Testis (tissue), 3 donors: ENCODE data around the gene MRO. TPM values are rescaled to one million over a fixed set of nuclear protein-coding genes. Genes with fewer than 3 reads are reported as not detected.

Experiments
- DNase-seq: peaks from one replicate; pipeline ENCODE4 v3.0.0-alpha.2; 2019
- H3K27ac ChIP-seq, 2 donors: fragments of 200-600 bp; sonication (generic); one replicate each; pipeline ENCODE4 v1.5.1; 2019
- H3K27me3 ChIP-seq: fragments of 200-600 bp; sonication (generic); one replicate; pipeline ENCODE4 v1.5.1; 2019
- H3K36me3 ChIP-seq: fragments of 200-600 bp; sonication (generic); one replicate; pipeline ENCODE4 v1.5.1; 2017; ENCODE audit warnings: low read depth; ENCODE audit errors: missing control alignments
- H3K4me1 ChIP-seq: fragments of 200-600 bp; sonication (generic); one replicate; pipeline ENCODE4 v1.5.1; 2019
- H3K4me3 ChIP-seq, 2 donors: fragments of 200-600 bp; sonication (generic); one replicate each; pipeline ENCODE4 v1.5.1; 2017 to 2019
- H3K9me3 ChIP-seq: fragments of 200-600 bp; sonication (generic); one replicate; pipeline ENCODE4 v1.5.1; 2017
- CTCF ChIP-seq, 3 experiments: fragments of 450-650 bp in 2 of 3; fragments of 200-600 bp in 1 of 3; sonication (generic) in 1 of 3; IDR thresholded peaks; one replicate each; pipeline ENCODE4 v1.5.1; 2016 to 2019; ENCODE audit warnings: antibody characterized with exemption in 3 of 3, mild to moderate bottlenecking in 2 of 3, moderate library complexity in 1 of 3
- POLR2A ChIP-seq: fragments of 450-650 bp; IDR thresholded peaks from one replicate; pipeline ENCODE4 v1.6.1; 2017; ENCODE audit warnings: antibody characterized with exemption, mild to moderate bottlenecking, moderate library complexity
- WGBS, 2 donors: methylation state at CpG; one replicate each; pipeline ENCODE4 v1.1.5; 2018; 5-methylcytosine and 5-hydroxymethylcytosine counted together
- intact Hi-C: fragments of 100-400 bp; cut with DNase I; formaldehyde crosslinking; loops from one replicate; pipeline ENCODE4 v1.15.1; 2023; ENCODE audit warnings: low total_unique reads
- polyA plus RNA-seq: library from polyadenylated mRNA; stranded (reverse); fragments of 350-450 nt; fragmentation: Illumina TruSeq; extraction: RNeasy Lipid Tissue Mini Kit (QIAGEN cat#74804); gene quantifications from one replicate; pipeline ENCODE4 v1.2.3, GENCODE V29; 2014; ENCODE audit warnings: low read depth, low replicate concordance; ENCODE audit not compliant: insufficient read depth
- total RNA-seq, 2 donors: library from RNA; depleted of rRNA; stranded (reverse); fragments of >200 nt; gene quantifications; one replicate each; pipeline ENCODE4 v1.2.3, GENCODE V29; 2016

MRO gene
- total and polyA plus RNA-seq, 3 donors from 2014 or later, result 87.4 to 134 (median 92.8) TPM

GRCh38 chr18:50749945-50750344 lies 69.9 kb downstream of the MRO start:
- 72 to 75% methylated on average over 4 of the region's 4 CpGs for WGBS, 2 donors
- H3K4me3 ChIP-seq, result no peak overlapping the region
- H3K27me3 ChIP-seq, result no peaks in the 10 kb centered on the region
- TF ChIP-seq POLR2A (no peak), CTCF (IDR thresholded peaks at IDR 0.05) (no peak)
- H3K27ac ChIP-seq, result no peak overlapping the region
- no peaks in the 10 kb centered on the region for H3K4me1 ChIP-seq
- H3K36me3 ChIP-seq, result no peaks in the 10 kb centered on the region
- no peak for DNase-seq
- intact Hi-C loops, result no loop called here
- no peaks in the 10 kb centered on the region for H3K9me3 ChIP-seq

- Histone ChIP-seq H3K4me3 (no peak overlapping the region), H3K4me1 (no peaks in the 10 kb centered on the region), H3K9me3 (no peaks in the 10 kb centered on the region), H3K36me3 (no peaks in the 10 kb centered on the region), H3K27me3 (no peaks in the 10 kb centered on the region), H3K27ac (no peak overlapping the region)
- no peak for DNase-seq
- no peak for TF ChIP-seq CTCF (IDR thresholded peaks at IDR 0.05)
- TF ChIP-seq POLR2A, result no peak
- intact Hi-C loops, result no loop called here
- 79 to 84% methylated on average over 5 of the region's 5 CpGs for WGBS, 2 donors
These were observed 70.4 kb downstream of the MRO start for GRCh38 chr18:50749421-50749820.

- H3K36me3 ChIP-seq, result no peaks in the 10 kb centered on the region
- no peak for DNase-seq
- 61 to 70% methylated on average over 9 of the region's 9 CpGs for WGBS, 2 donors
These were observed 71.3 kb downstream of the MRO start for GRCh38 chr18:50748243-50749229.

GRCh38 chr18:50747849-50748242 lies 72.0 kb downstream of the MRO start:
- H3K27ac ChIP-seq, result no peak overlapping the region
- no peaks in the 10 kb centered on the region for H3K27me3 ChIP-seq
- intact Hi-C loops, result no loop called here
- no peaks in the 10 kb centered on the region for H3K9me3 ChIP-seq
- no peaks in the 10 kb centered on the region for H3K36me3 ChIP-seq
- H3K4me1 ChIP-seq, result no peaks in the 10 kb centered on the region
- no peak for TF ChIP-seq CTCF (IDR thresholded peaks at IDR 0.05)
- TF ChIP-seq POLR2A, result no peak
- H3K4me3 ChIP-seq, result no peak overlapping the region
- no peak for DNase-seq
- 50 to 61% methylated on average over 1 of the region's 1 CpG for WGBS, 2 donors

More at GRCh38 chr18:50748243-50749229, 71.3 kb downstream of the MRO start:
- Histone ChIP-seq H3K4me3 (no peak overlapping the region), H3K27ac (no peak overlapping the region), H3K4me1 (no peaks in the 10 kb centered on the region), H3K9me3 (no peaks in the 10 kb centered on the region), H3K27me3 (no peaks in the 10 kb centered on the region)
- no peak for TF ChIP-seq CTCF (IDR thresholded peaks at IDR 0.05)
- no peak for TF ChIP-seq POLR2A
- intact Hi-C loops, result no loop called here
